Urinary bladder (tissue), 4 donors: ENCODE results near the gene RRAS2. TPM values are rescaled to one million over a fixed set of nuclear protein-coding genes. Genes with fewer than 3 reads are reported as not detected.
"Not testable (repeated sequence)": the region's sequence is repeated elsewhere in the genome, so short reads cannot be mapped to it uniquely, and the experiment has no call there.

Source experiments
- DNase-seq: peaks from one replicate; pipeline ENCODE4 v3.0.0-alpha.2; 2015; ENCODE audit errors: extremely low spot score
- H3K27ac ChIP-seq: one replicate; pipeline ENCODE4 v1.5.1; 2013; ENCODE audit warnings: low read depth, mild to moderate bottlenecking, moderate library complexity
- H3K36me3 ChIP-seq: one replicate; pipeline ENCODE4 v1.6.1; 2013; ENCODE audit warnings: mild to moderate bottlenecking, moderate library complexity; ENCODE audit not compliant: insufficient read depth
- H3K4me1 ChIP-seq: one replicate; pipeline ENCODE4 v1.6.1; 2013; ENCODE audit warnings: mild to moderate bottlenecking, moderate library complexity; ENCODE audit not compliant: insufficient read depth
- H3K4me3 ChIP-seq: one replicate; pipeline ENCODE4 v1.5.1; 2013; ENCODE audit warnings: low read depth, low read length
- WGBS: extraction: QIAGEN DNeasy Blood & Tissue Kit; methylation state at CpG from one replicate; pipeline ENCODE4 v1.1.7; 2013; 5-methylcytosine and 5-hydroxymethylcytosine counted together
- polyA plus RNA-seq: library from polyadenylated mRNA; stranded (reverse); fragments of 200-250 nt; gene quantifications from one replicate; pipeline ENCODE4 v1.2.3, GENCODE V29; 2013
- total RNA-seq: library from RNA; depleted of rRNA; stranded (reverse); fragments of >200 nt; gene quantifications from one replicate; pipeline ENCODE4 v1.2.3, GENCODE V29; 2014
- donor health status: healthy with polysubstance abuse.
- donor health status: healthy.

RRAS2 gene
- total and polyA plus RNA-seq, 2 donors: 23.4 to 46.7 TPM

GRCh38 chr11:14299921-14300320 lies 59.1 kb downstream of the RRAS2 start:
- 82% methylated on average over 1 of the region's 1 CpG for WGBS
- Histone ChIP-seq H3K36me3 (no peaks in the 10 kb centered on the region), H3K27ac (no peak overlapping the region), H3K4me1 (peaks cover 2% of the 10 kb centered on the region), H3K4me3 (no peak overlapping the region)
- no peak for DNase-seq

DNA sequence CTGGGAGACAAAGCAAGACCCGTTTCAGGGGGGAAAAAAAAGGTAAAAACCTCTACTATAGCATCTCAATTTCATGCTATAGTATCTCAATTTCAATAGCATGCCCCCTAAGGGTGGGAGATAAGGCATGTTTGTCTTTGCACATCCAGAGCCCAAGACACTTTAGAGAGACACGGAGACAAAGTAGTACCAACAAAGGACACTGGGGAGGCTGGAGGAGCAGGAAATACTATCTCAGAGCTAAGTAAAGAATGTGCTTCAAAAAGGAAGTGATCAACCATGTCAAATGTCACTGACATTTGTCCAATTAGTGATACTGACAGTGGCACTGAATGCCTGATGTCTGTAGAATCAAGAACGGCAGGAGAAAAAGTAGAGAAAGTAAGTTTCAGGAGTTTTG lies 68.6 kb downstream of the RRAS2 start:
- Histone ChIP-seq H3K4me3 (no peak overlapping the region), H3K27ac (no peak overlapping the region), H3K36me3 (peaks cover 4% of the 10 kb centered on the region), H3K4me1 (no peaks in the 10 kb centered on the region)
- no peak for DNase-seq
- WGBS: 94% methylated on average over 3 of the region's 3 CpGs

DNA sequence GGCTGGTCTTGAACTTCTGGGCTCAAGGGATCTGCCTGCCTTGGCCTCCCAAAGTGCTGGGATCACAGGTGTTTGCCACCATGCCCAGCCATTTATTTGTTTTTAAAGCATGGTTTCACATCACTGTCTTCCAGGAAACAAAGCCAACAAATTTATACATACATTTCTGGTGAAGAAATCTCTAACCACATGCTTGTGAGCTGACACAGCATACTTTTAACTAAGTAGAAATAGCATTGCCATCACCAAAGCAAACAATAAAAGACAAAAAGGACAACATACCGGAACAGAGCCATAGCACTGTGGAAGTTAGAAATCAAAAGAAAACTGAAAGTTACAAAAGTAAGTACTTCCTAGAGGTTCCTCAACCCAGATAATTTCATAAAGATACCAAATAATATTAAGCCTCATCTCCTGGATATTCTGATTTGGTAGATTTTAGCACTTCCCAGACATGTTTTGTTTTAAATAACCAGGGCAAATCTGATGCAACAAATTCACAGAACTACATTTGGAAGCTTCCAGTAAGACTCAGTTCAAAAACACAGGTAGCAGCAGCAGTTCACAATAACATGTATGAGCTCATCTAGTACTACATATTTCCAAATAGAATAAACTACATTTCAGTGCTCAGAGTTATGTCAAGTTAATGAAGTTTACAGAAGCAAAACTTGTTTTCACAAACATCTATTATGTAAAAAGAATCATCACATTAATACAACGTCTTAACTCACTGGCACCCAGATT lies 70.6 kb downstream of the RRAS2 start:
- Histone ChIP-seq H3K4me1 (no peaks in the 10 kb centered on the region), H3K27ac (peak overlapping the region; percentile 23), H3K4me3 (no peak overlapping the region), H3K36me3 (peaks cover 4% of the 10 kb centered on the region)
- no peak for DNase-seq
- 77% methylated on average over 2 of the region's 2 CpGs for WGBS

- WGBS: 68% methylated on average over 1 of the region's 1 CpG
- not testable (repeated sequence) for H3K36me3 ChIP-seq, H3K4me1 ChIP-seq, H3K27ac ChIP-seq, H3K4me3 ChIP-seq, DNase-seq
Observed at GRCh38 chr11:14278869-14279268, 80.1 kb downstream of the RRAS2 start.

DNA sequence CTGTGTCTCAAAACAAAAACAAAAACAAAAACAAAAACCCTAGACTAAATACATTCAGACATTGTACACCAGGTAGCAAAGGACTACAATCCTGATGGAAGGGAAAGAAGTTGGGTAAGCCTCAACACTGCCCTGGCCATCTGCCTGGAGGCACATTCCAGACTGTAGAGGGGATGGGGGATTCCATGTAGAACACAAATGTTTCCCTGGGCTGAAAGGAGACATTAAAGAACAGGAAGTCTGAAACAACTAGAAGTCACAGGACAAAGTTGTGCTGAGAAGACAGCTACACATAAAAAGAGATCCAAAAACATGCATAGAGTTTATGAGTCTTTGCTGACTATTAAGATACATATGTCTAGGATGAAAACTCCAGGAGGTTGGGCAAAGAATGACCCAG lies 83.9 kb downstream of the RRAS2 start:
- no peak overlapping the region for H3K27ac ChIP-seq
- no peak for DNase-seq
- peaks cover 1% of the 10 kb centered on the region for H3K4me1 ChIP-seq
- peaks cover 2% of the 10 kb centered on the region for H3K36me3 ChIP-seq
- no peak overlapping the region for H3K4me3 ChIP-seq

DNA sequence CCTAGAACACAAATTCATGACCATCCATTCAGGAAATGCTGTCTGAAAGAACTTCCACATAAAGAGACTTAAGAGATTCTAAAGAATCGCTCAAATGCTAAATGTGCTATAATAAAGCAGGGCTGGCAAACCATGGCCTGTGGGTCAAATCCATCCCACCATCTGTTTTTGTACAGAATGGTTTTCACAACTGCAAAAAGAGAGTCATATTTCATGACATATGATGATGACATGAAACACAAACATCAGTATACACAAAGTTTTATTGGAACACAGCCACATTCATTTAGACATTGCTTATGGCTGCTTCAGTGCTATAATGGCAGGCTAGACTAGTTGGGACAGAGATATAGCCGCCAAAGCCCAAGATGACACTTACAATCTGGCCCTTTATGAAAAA lies 85.1 kb downstream of the RRAS2 start:
- peaks cover 2% of the 10 kb centered on the region for H3K36me3 ChIP-seq
- no peak for DNase-seq
- 84% methylated on average over 2 of the region's 2 CpGs for WGBS

GRCh38 chr11:14270690-14271542 lies 88.1 kb downstream of the RRAS2 start:
- WGBS: 74% methylated on average over 6 of the region's 6 CpGs
- H3K4me1 ChIP-seq: peaks cover 1% of the 10 kb centered on the region
- peaks cover 2% of the 10 kb centered on the region for H3K36me3 ChIP-seq
- H3K4me3 ChIP-seq: no peak overlapping the region
- DNase-seq: no peak
- H3K27ac ChIP-seq: no peak overlapping the region

More for the DNA sequence above, 85.1 kb downstream of the RRAS2 start:
- H3K27ac ChIP-seq: no peak overlapping the region
- peaks cover 1% of the 10 kb centered on the region for H3K4me1 ChIP-seq
- no peak overlapping the region for H3K4me3 ChIP-seq

DNA sequence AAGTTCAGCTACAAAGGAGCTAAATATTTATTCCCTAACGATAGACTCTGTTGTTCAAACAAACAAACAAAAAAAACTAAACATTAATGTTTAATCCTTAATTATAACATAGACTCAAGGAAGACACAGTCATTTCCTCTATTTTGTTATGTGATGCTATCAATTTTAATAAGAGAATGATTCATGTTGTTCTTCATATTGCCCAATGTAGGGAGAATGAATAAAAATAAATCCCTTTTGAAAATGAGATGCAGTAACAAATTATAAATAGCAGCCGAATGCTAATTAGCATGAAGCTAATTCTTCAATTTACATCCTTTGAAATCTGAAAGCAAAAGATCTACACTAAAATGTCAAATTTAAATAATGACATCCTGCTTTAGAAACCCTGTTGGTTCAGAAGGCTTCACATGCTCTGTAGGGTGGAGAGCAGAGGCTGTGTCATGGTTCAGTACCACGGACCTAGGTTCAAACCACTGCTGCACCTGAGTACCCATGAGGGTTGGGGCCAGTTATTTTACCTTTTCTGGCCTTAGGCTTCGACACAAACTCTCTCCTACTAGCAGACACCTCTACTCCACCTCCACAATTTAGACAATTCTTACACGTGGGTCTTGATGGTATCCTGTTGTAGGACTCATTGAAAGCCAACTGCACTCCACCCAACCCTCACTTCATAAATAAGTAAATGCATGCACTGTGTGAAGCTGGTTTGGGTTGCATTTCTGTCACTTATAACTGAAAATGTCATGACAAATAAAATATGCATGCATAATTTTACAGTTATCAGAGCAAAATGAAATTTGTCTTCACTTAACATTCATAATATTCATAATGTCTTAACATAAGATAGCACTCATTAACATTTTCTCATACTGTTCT lies 89.0 kb downstream of the RRAS2 start:
- 77% methylated on average over 5 of the region's 5 CpGs for WGBS

DNA sequence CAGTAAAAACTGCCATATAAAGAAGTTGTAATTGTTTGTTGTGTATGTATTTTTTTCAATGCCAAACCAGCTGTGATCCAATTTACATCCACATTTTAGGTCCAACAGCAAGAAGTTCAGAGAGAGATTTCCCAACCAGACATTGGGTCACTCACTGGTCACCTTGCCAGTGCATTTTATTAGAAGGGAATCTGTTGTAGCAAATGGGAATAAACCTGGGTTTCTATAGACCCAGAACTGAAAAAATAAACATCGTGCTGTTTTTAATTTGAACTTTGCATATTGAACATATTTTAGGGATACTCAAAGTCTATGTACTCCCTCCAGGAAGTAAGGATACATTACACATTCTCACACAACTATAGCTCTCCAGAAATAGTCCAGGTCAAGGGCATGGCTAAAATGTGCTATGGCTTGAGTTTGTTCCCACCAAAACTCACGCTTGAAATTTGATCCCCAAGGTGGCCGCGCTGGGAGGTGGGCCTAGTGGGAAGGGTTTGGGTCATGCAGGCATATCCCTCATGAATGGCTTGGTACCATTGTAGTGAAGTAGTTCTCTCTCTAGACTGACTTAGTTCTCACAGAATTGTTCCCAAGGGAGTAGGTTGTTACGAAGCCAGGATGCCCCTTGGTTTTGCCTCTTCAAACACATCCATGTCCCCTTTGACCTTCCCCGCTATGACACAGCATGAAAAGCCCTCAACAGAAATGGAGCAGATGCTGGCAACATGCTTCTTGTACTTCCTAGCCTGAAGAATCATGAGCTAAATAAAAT lies 90.9 kb downstream of the RRAS2 start:
- DNase-seq: no peak
- H3K27ac ChIP-seq: no peak overlapping the region
- H3K4me1 ChIP-seq: peaks cover 1% of the 10 kb centered on the region
- WGBS: 91% methylated on average over 6 of the region's 6 CpGs
- peaks cover 2% of the 10 kb centered on the region for H3K36me3 ChIP-seq
- H3K4me3 ChIP-seq: no peak overlapping the region

More for the DNA sequence above, 89.0 kb downstream of the RRAS2 start:
- H3K4me3 ChIP-seq: no peak overlapping the region
- no peak overlapping the region for H3K27ac ChIP-seq
- peaks cover 2% of the 10 kb centered on the region for H3K36me3 ChIP-seq
- peaks cover 1% of the 10 kb centered on the region for H3K4me1 ChIP-seq
- DNase-seq: no peak

DNA sequence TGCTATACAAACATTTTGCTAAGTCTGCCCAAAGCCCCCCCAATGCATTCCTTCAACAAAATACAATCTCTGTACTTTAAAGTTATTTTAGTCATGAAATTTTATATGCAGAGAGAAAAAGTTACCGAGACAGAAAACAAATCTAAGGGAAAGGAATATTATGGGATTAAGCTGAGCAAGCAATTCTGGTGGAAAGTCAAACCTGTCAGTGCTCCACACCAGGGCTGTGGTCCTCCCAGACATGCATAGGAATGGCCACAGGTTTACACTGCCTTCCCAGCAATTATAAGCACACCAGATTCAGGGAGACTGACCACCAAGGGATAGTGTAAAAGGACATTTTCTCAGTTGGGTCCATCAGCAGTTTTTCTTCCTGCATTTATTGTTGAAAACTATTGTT lies 92.4 kb downstream of the RRAS2 start:
- peaks cover 1% of the 10 kb centered on the region for H3K4me1 ChIP-seq
- 71% methylated on average over 1 of the region's 1 CpG for WGBS
- H3K27ac ChIP-seq: no peak overlapping the region
- no peak overlapping the region for H3K4me3 ChIP-seq
- peaks cover 2% of the 10 kb centered on the region for H3K36me3 ChIP-seq
- DNase-seq: no peak

DNA sequence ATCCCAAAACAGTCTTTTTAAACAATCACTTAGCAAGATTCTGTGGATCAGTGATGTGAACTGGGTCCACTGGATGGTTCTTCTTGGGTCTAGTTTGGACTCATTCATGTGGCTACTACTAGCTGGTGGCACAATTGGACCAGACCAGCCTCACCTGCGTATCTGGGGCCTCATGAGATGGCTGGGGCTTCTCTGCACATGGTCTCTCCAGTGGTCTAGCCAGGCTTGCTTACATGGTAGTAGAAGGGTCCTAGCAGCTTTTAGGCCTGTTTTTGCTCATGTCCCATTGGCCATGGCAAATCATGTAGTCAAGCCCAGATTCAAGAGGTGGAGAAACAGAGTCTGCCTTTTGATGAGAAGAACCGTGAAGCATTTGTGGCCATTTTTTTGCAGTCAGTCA lies 94.0 kb downstream of the RRAS2 start:
- Histone ChIP-seq H3K4me3 (no peak overlapping the region), H3K36me3 (no peaks in the 10 kb centered on the region), H3K27ac (no peak overlapping the region), H3K4me1 (no peaks in the 10 kb centered on the region)
- no peak for DNase-seq
- 95% methylated on average over 2 of the region's 2 CpGs for WGBS

DNA sequence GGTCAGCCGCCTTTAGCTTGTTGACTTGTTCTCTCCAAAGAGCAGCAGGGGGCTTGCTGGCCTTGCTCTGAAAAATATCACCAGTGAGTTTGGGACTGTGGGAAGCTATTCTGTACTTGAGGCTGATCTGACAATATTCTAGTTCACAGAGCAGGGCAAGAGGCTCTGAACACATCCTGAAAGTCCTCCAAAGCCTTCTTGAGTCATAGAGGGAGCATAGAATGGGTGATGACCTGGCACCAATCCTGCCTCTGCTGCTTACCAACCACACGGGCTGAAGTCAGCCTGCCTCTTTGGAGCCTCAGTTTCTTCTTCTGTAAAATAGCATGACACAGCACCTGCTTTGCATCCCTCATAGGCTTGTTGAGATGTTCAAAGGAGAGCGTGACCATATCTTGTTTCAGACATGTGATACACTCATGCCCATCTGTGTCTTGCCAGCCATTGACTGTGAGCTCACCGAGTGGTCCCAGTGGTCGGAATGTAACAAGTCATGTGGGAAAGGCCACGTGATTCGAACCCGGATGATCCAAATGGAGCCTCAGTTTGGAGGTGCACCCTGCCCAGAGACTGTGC lies 96.6 kb downstream of the RRAS2 start:
- no peak for DNase-seq
- Histone ChIP-seq H3K4me1 (no peaks in the 10 kb centered on the region), H3K27ac (no peak overlapping the region), H3K36me3 (no peaks in the 10 kb centered on the region), H3K4me3 (no peak overlapping the region)
- WGBS: 92% methylated on average over 8 of the region's 8 CpGs
